GM10266 (cell line): Measurements from ENCODE around the gene SLC34A1.

Experiments
- DNase-seq: peaks from one replicate; pipeline ENCODE4 v3.0.0; 2012; ENCODE audit errors: extremely low spot score
- CTCF ChIP-seq: IDR thresholded peaks from 2 replicates; pipeline ENCODE4 v1.5.1; 2012; ENCODE audit warnings: mild to moderate bottlenecking, low read depth; ENCODE audit not compliant: control insufficient read depth, insufficient read depth; ENCODE audit errors: missing control alignments

Gene SLC34A1

GRCh38 chr5:177444106-177445051, 60.1 kb downstream of the SLC34A1 start:
- TF ChIP-seq CTCF: no peak

DNA sequence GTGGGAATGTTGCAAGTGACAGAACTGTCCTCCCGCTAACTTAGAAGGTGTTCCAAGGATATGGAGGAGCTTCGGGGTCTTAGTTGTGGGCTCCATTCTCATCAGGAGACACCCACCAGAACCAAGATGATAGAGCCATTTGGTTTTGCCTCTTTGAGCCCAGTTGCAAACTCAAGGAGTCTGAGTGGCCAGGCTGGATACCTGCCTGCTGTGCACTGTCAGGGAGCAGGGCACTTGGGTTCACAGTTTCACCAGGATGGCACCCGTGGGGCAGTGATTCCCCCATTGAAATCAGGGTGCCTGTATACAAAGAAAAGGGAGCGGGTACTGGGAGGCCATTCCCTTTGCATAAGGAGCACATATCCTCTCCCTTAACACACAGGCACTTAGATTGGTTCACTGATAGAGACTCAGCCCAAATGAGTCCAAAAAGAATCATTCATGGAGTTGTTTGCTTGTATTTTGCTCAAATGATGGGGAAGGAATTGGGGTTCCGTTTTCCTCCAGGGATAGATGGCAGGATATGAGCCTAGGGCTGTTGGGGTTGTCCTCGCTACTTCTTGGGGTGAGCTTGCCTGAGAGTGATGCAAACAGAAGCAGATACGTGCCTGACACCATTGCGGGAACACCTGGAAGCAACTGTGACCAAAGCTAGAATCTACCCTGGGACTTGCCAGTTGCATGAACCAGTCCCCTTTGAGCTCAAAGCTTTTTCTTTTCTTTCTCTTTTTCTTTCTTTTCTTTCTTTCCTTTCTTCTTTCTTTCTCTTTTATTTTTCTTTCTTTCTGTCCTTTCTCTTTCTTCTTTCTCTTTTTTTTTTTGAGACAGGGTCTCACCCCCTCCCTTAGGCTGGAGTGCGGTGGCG, 61.0 kb downstream of the SLC34A1 start:
- DNase-seq: no peak
- no peak for TF ChIP-seq CTCF

More at GRCh38 chr5:177444106-177445051, 60.1 kb downstream of the SLC34A1 start:
- peak; percentile 61 for DNase-seq

DNA sequence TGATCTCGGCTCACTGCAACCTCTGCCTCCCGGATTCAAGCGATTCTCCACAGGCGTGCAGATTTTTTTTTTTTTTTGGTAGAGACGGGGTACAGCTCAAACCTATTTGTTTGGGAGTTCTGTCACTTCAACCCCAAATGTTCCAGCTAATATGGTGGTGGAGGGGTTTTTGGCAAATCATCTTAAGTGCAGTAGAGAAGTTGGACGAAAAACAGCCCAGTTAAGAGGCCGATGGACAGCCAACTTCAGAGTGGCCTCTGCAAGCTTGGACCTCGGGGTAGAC, 61.6 kb downstream of the SLC34A1 start:
- no peak for DNase-seq
- no peak for TF ChIP-seq CTCF

DNA sequence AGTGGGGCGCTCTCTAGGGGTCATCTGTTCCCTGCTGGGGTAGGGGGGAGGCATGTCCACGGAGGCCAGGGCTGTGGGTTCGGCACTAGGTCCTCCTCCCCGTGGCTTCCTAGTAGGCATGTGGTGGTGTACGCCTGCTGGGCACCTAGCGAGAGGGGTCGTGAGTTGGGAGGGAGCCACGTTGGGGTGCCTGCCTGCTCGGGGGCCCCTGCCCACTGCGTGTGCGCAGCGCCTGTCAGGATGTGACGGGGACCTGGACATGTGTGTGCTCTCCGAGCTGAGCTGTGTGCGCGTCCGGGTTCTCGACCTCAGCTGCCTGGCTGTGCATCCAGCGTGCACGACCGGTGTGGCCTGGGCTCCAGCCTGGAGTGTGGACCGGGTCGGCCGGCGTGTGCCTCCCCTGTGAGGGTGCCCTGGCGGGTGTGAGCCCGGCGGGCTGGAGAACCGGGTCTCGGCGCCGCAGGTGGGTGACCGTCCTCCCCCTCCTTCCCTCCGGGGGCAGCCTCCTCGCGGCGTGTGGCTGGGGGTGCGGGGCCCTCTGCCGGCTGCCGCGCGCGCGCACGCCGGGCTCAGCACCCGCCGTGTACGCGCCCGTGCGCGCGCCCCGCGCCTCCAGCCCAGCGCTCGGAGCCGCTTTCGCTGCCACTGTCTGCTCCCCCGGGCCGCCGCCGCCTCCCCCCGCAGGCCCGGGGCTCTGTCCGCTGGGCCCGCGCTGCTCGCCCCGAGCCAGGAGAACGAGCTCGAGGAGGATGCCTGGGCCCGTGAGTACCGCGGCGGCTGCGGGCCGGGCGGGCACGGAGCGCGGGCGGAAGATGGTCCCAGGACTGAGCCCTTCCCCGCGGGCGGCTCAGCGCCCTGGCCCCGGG, 62.2 kb downstream of the SLC34A1 start, which contains the start of gene PRR7:
Gene PRR7, plus strand, starts transcription at position 615 of the 866 bp plus-strand sequence. CDS start 8,254 bp downstream, outside the sequence.
- TF ChIP-seq CTCF: peak; percentile 36
- DNase-seq: peak; percentile 91

DNA sequence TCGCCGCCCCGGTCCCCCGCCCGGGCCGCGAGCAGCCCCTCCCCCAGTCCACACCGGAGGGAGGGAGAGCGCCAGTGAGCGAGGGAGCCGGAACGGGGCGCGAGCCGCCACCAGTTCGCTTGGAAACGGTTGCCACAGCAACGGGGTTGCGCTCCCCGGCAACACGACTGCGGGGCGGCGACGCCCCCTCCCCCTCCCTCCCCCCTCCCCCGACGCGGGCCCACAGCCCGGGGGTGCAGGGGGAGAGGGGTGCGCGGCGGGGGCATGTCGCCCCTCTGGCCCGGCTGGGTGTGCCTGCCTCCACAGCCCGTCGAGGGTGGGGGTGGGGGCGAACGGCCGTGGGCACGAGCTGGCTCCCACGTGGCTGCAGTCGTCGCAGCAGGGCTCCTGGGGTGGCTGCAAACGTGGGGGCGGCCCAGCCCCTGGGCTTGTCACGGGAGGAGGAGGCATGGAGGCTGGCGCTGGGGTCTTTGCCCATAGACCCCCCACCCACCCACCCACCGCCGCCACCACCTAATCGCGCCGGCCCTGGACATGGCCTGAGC, 62.9 kb downstream of the SLC34A1 start:
- peak; percentile 90 for DNase-seq
- no peak for TF ChIP-seq CTCF

DNA sequence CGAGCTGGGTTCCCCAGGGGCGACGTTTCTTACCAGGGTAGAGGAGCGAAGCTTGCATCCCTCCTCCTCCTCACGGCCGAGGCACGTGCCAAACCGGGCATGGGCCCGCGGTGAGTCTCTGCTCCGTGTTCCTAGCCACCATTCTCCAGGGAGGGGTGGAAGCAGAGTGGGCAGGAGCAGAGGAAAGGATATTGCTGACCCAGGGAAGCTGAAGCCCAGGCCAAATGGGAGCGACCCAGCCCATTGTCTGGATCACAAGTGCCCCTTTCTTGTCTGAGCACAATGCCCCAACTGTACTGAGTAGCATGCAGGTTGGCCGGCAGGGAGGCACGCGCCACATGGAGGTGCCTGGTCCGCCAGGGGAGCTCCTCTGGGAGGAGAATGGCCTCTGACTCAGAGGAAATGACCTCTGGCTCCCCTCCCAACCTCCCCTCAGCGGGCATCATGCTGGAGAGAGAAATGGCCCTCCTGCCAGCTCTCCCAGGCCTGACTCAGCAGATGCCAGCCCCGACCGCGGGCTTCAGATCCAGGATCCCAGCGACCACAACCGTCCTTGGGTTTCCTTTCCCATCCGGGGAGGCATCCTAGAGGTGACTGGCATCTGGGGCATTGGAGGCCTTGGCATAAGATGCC, 63.5 kb downstream of the SLC34A1 start:
- DNase-seq: no peak
- no peak for TF ChIP-seq CTCF
